Gastrocnemius medialis (tissue), 4 donors: ENCODE results near the gene HOXC6. TPM values are rescaled to one million over a fixed set of nuclear protein-coding genes. Genes with fewer than 3 reads are reported as not detected.

Source experiments
- ATAC-seq, 2 donors: fragments of 150-250 bp; one replicate each; pipeline ENCODE4 v1.9.1; 2016
- DNase-seq, 2 donors: peaks; one replicate each; pipeline ENCODE4 v3.0.0-alpha.2; 2019
- H3K27ac ChIP-seq, 4 donors: fragments of 200-600 bp; sonication (generic); 1 replicate in 1 of 4; 2 replicates in 3 of 4; pipeline ENCODE4 v1.5.1; 2016 to 2018; ENCODE audit warnings: mild to moderate bottlenecking in 2 of 4, moderate library complexity in 1 of 4
- H3K27me3 ChIP-seq, 3 donors: fragments of 200-600 bp; sonication (generic) in 2 of 3; 1 replicate in 1 of 3; 2 replicates in 2 of 3; pipeline versions ENCODE4 v1.5.1 to v1.6.0; 2016 to 2019; ENCODE audit warnings: mild to moderate bottlenecking in 1 of 3, moderate library complexity in 1 of 3
- H3K36me3 ChIP-seq, 2 donors: fragments of 200-600 bp; sonication (generic) in 1 of 2; one replicate each; pipeline ENCODE4 v1.5.1; 2017 to 2018
- H3K4me1 ChIP-seq, 2 donors: fragments of 200-600 bp; sonication (generic) in 1 of 2; one replicate each; pipeline ENCODE4 v1.5.1; 2016 to 2017; ENCODE audit warnings: mild to moderate bottlenecking in 2 of 2
- H3K4me3 ChIP-seq, 4 donors: fragments of 200-600 bp; sonication (generic) in 3 of 4; 1 replicate in 1 of 4; 2 replicates in 3 of 4; pipeline ENCODE4 v1.5.1; 2016 to 2019; ENCODE audit warnings: mild to moderate bottlenecking in 2 of 4
- H3K9me3 ChIP-seq, 3 donors: fragments of 200-600 bp; sonication (generic) in 2 of 3; 1 replicate in 1 of 3; 2 replicates in 2 of 3; pipeline ENCODE4 v1.5.1; 2016 to 2019
- CTCF ChIP-seq, 5 experiments: fragments of 450-650 bp in 3 of 5; fragments of 200-600 bp in 2 of 5; sonication (generic) in 2 of 5; IDR thresholded peaks in 4 of 5; conservative IDR thresholded peaks in 1 of 5; 1 replicate in 4 of 5; 2 replicates in 1 of 5; pipeline ENCODE4 v1.5.1; 2016 to 2019; ENCODE audit warnings: antibody characterized with exemption in 5 of 5, mild to moderate bottlenecking in 3 of 5, moderate library complexity in 3 of 5
- POLR2A ChIP-seq, 2 donors: fragments of 450-650 bp; IDR thresholded peaks; one replicate each; pipeline ENCODE4 v1.6.1; 2017; ENCODE audit warnings: antibody characterized with exemption in 2 of 2, mild to moderate bottlenecking in 2 of 2, moderate library complexity in 2 of 2
- in situ Hi-C, 4 donors: fragments of 200-750 bp; cut with MboI; loops; one replicate each; pipeline versions ENCODE4 v1.15.0 to v1.8.0; 2017; ENCODE audit warnings: low sequenced_read_pairs in 4 of 4
- intact Hi-C: fragments of 100-400 bp; cut with DNase I; formaldehyde crosslinking; loops from one replicate; pipeline ENCODE4 v1.15.1; 2023; ENCODE audit warnings: low total_unique reads
- total RNA-seq, 4 donors: library from RNA; depleted of rRNA; stranded (reverse); fragments of >200 nt; gene quantifications; one replicate each; pipeline versions ENCODE4 v1.1.0 to v1.2.3, GENCODE V29; 2016

HOXC6 gene
- total RNA-seq, 4 donors from 2014 or later, result 1.0 to 4.7 (median 3.8) TPM

GRCh38 chr12:54004063-54004840 lies 24.0 kb upstream of the HOXC6 start:
- peaks cover 0 to 4% (median 0%) of the 10 kb centered on the region in 3 donors for H3K27me3 ChIP-seq
- no peak for ATAC-seq

GRCh38 chr12:54004841-54005530 lies 23.3 kb upstream of the HOXC6 start:
- Histone ChIP-seq H3K4me3 (peak overlapping the region; percentile 24 to 82 (median 63)), H3K4me1 (peaks cover 31 to 60% of the 10 kb centered on the region in 2 donors), H3K36me3 (no peaks in the 10 kb centered on the region), H3K27ac (peak overlapping the region; percentile 94 to 100 (median 98)), H3K27me3 (peaks cover 0 to 2% (median 0%) of the 10 kb centered on the region in 3 donors), H3K9me3 (no peaks in the 10 kb centered on the region)
- intact Hi-C loops (no loop called here), in situ Hi-C loops (loop anchor here in 2 of 4 donors (25.0 kb wide), 1 partner anchor 357 kb away; the partner anchor contains the start of gene GPR84 (in 2 of the 2))
- TF ChIP-seq CTCF (IDR thresholded peaks at IDR 0.05 in 4 of 5, conservative IDR thresholded peaks at IDR 0.05 in 1 of 5) (no peak), POLR2A (IDR thresholded peaks at IDR 0.05) (no peak)
- ATAC-seq, result no peak
- peak in 1 of 2 donors; percentile 47 for DNase-seq

More at GRCh38 chr12:54004063-54004840, 24.0 kb upstream of the HOXC6 start:
- in situ Hi-C loops, result loop anchor here in 2 of 4 donors (25.0 kb wide), 1 partner anchor 358 kb away; the partner anchor contains the start of gene GPR84 (in 2 of the 2)
- Histone ChIP-seq H3K27ac (peak overlapping the region; percentile 94 to 100 (median 98)), H3K4me3 (peak overlapping the region; percentile 24 to 82 (median 63)), H3K36me3 (no peaks in the 10 kb centered on the region), H3K4me1 (peaks cover 31 to 54% of the 10 kb centered on the region in 2 donors), H3K9me3 (no peaks in the 10 kb centered on the region)
- no peak for TF ChIP-seq POLR2A (IDR thresholded peaks at IDR 0.05)
- no peak for TF ChIP-seq CTCF (IDR thresholded peaks at IDR 0.05 in 4 of 5, conservative IDR thresholded peaks at IDR 0.05 in 1 of 5)
- DNase-seq, result no peak
- intact Hi-C loops, result no loop called here

- ATAC-seq (peak; percentile 2 to 8), DNase-seq (no peak)
- H3K4me3 ChIP-seq, result peak overlapping the region; percentile 24 to 82 (median 63)
- no peak for TF ChIP-seq CTCF (IDR thresholded peaks at IDR 0.05 in 4 of 5, conservative IDR thresholded peaks at IDR 0.05 in 1 of 5)
- TF ChIP-seq POLR2A (IDR thresholded peaks at IDR 0.05), result no peak
- no peaks in the 10 kb centered on the region for H3K36me3 ChIP-seq
- H3K4me1 ChIP-seq, result peaks cover 31 to 64% of the 10 kb centered on the region in 2 donors
- H3K9me3 ChIP-seq, result no peaks in the 10 kb centered on the region
- intact Hi-C loops (no loop called here), in situ Hi-C loops (loop anchor here in 2 of 4 donors (25.0 kb wide), 1 partner anchor 357 kb away; the partner anchor contains the start of gene GPR84 (in 2 of the 2))
- peaks cover 0 to 2% (median 0%) of the 10 kb centered on the region in 3 donors for H3K27me3 ChIP-seq
- H3K27ac ChIP-seq, result peak overlapping the region; percentile 94 to 100 (median 98)
Measured at GRCh38 chr12:54005531-54005852, 22.7 kb upstream of the HOXC6 start.

- Histone ChIP-seq H3K9me3 (no peaks in the 10 kb centered on the region), H3K4me1 (peaks cover 31 to 64% of the 10 kb centered on the region in 2 donors), H3K36me3 (no peaks in the 10 kb centered on the region), H3K4me3 (peak overlapping the region; percentile 24 to 82 (median 63)), H3K27me3 (no peaks in the 10 kb centered on the region), H3K27ac (peak overlapping the region; percentile 94 to 100 (median 98))
- DNase-seq (peak; percentile 83 to 91), ATAC-seq (peak; percentile 63 to 67)
- intact Hi-C loops, result loop anchor here (1.0 kb wide), 1 partner anchor 15 kb away; no protein-coding TSS in a partner anchor
- no peak for TF ChIP-seq POLR2A (IDR thresholded peaks at IDR 0.05)
- peak; percentile 91 to 99 (median 97) for TF ChIP-seq CTCF (IDR thresholded peaks at IDR 0.05 in 4 of 5, conservative IDR thresholded peaks at IDR 0.05 in 1 of 5)
- in situ Hi-C loops, result loop anchor here in 2 of 4 donors (25.0 kb wide), 1 partner anchor 356 kb away; the partner anchor contains the start of gene GPR84 (in 2 of the 2)
Measured at GRCh38 chr12:54005853-54006558, 22.2 kb upstream of the HOXC6 start.
